SJSA1 (cell line): ENCODE results near the gene PLA2G2C. TPM values are rescaled to one million over a fixed set of nuclear protein-coding genes. Genes with fewer than 3 reads are reported as not detected.

ENCODE experiments used
- DNase-seq, 2 experiments: peaks; one replicate each; pipeline ENCODE4 v3.0.0-alpha.2; 2015 to 2020; ENCODE audit warnings: low spot score in 2 of 2, low read depth in 1 of 2
- H3K27ac ChIP-seq: fragments of 250-450 bp; sonication (Bioruptor Pico); 2 replicates; pipeline ENCODE4 v1.5.1; 2020; ENCODE audit warnings: mild to moderate bottlenecking, moderate library complexity
- H3K27me3 ChIP-seq: fragments of 250-450 bp; sonication (Bioruptor Pico); replicated peaks from 2 replicates; pipeline ENCODE4 v1.5.1; 2020; ENCODE audit warnings: mild to moderate bottlenecking, moderate library complexity
- H3K36me3 ChIP-seq: fragments of 250-450 bp; sonication (Bioruptor Pico); 2 replicates; pipeline ENCODE4 v1.5.1; 2020; ENCODE audit warnings: mild to moderate bottlenecking
- H3K4me1 ChIP-seq: fragments of 250-450 bp; sonication (Bioruptor Pico); replicated peaks from 2 replicates; pipeline ENCODE4 v1.6.1; 2021; ENCODE audit warnings: mild to moderate bottlenecking
- H3K4me3 ChIP-seq: fragments of 250-450 bp; sonication (Bioruptor Pico); 2 replicates; pipeline ENCODE4 v1.5.1; 2020; ENCODE audit warnings: mild to moderate bottlenecking
- H3K9me3 ChIP-seq: fragments of 250-450 bp; sonication (Bioruptor Pico); replicated peaks from 2 replicates; pipeline ENCODE4 v1.5.1; 2020; ENCODE audit warnings: mild to moderate bottlenecking
- total RNA-seq: library from RNA; depleted of rRNA; stranded (reverse); fragments of >200 nt; shearing (Covaris generic); gene quantifications from 2 replicates; pipeline ENCODE4 v1.2.3, GENCODE V29; 2014

The PLA2G2C gene
- total RNA-seq, 1 experiment from 2014 or later, result not detected

- Histone ChIP-seq H3K27ac (no peak overlapping the region), H3K4me1 (no peaks in the 10 kb centered on the region), H3K36me3 (no peaks in the 10 kb centered on the region), H3K4me3 (no peak overlapping the region), H3K9me3 (no peaks in the 10 kb centered on the region), H3K27me3 (no peaks in the 10 kb centered on the region)
- no peak for DNase-seq
These were observed 17.5 kb downstream of the PLA2G2C start for GRCh38 chr1:20168564-20169491.

GRCh38 chr1:20167126-20167525 is 19.2 kb downstream of the PLA2G2C start:
- Histone ChIP-seq H3K4me3 (no peak overlapping the region), H3K36me3 (no peaks in the 10 kb centered on the region), H3K4me1 (no peaks in the 10 kb centered on the region), H3K27me3 (no peaks in the 10 kb centered on the region), H3K27ac (no peak overlapping the region), H3K9me3 (no peaks in the 10 kb centered on the region; the same call in none of the 2 replicates)
- no peak for DNase-seq

- no peaks in the 10 kb centered on the region for H3K27me3 ChIP-seq
- H3K4me3 ChIP-seq, result no peak overlapping the region
- no peak for DNase-seq
- H3K4me1 ChIP-seq, result no peaks in the 10 kb centered on the region
- no peak overlapping the region for H3K27ac ChIP-seq
- H3K36me3 ChIP-seq, result no peaks in the 10 kb centered on the region
- H3K9me3 ChIP-seq, result no peaks in the 10 kb centered on the region; the same call in none of the 2 replicates
These were observed 20.3 kb downstream of the PLA2G2C start for GRCh38 chr1:20166051-20166450.

- Histone ChIP-seq H3K4me3 (no peak overlapping the region), H3K4me1 (no peaks in the 10 kb centered on the region)
- no peak for DNase-seq
These were observed 20.8 kb downstream of the PLA2G2C start for GRCh38 chr1:20165522-20165951.

GRCh38 chr1:20164694-20165202 is 21.6 kb downstream of the PLA2G2C start:
- no peak for DNase-seq
- H3K4me3 ChIP-seq, result no peak overlapping the region
- no peak overlapping the region for H3K27ac ChIP-seq
- peaks cover 11% of the 10 kb centered on the region for H3K9me3 ChIP-seq
- no peaks in the 10 kb centered on the region for H3K36me3 ChIP-seq
- H3K4me1 ChIP-seq, result no peaks in the 10 kb centered on the region
- no peaks in the 10 kb centered on the region for H3K27me3 ChIP-seq

More at GRCh38 chr1:20165522-20165951, 20.8 kb downstream of the PLA2G2C start:
- Histone ChIP-seq H3K36me3 (no peaks in the 10 kb centered on the region), H3K27me3 (no peaks in the 10 kb centered on the region), H3K27ac (no peak overlapping the region), H3K9me3 (peaks cover 3% of the 10 kb centered on the region)

GRCh38 chr1:20160034-20160433 is 26.3 kb downstream of the PLA2G2C start:
- Histone ChIP-seq H3K27ac (no peak overlapping the region), H3K4me1 (no peaks in the 10 kb centered on the region), H3K9me3 (peaks cover 14% of the 10 kb centered on the region), H3K4me3 (no peak overlapping the region), H3K27me3 (no peaks in the 10 kb centered on the region), H3K36me3 (no peaks in the 10 kb centered on the region)
- DNase-seq, result no peak

- H3K36me3 ChIP-seq, result no peaks in the 10 kb centered on the region
- DNase-seq, result no peak
- H3K4me1 ChIP-seq, result no peaks in the 10 kb centered on the region
- no peaks in the 10 kb centered on the region for H3K27me3 ChIP-seq
- no peak overlapping the region for H3K4me3 ChIP-seq
- peaks cover 14% of the 10 kb centered on the region for H3K9me3 ChIP-seq
- no peak overlapping the region for H3K27ac ChIP-seq
These were observed 27.8 kb downstream of the PLA2G2C start for GRCh38 chr1:20158358-20159070.

GRCh38 chr1:20154301-20154831 is 32.0 kb downstream of the PLA2G2C start:
- H3K4me3 ChIP-seq, result no peak overlapping the region
- DNase-seq, result no peak

GRCh38 chr1:20153000-20153418 is 33.3 kb downstream of the PLA2G2C start:
- H3K36me3 ChIP-seq, result no peaks in the 10 kb centered on the region
- H3K27ac ChIP-seq, result no peak overlapping the region
- H3K9me3 ChIP-seq, result no peaks in the 10 kb centered on the region
- H3K4me3 ChIP-seq, result no peak overlapping the region
- no peak for DNase-seq
- H3K27me3 ChIP-seq, result no peaks in the 10 kb centered on the region
- peaks cover 4% of the 10 kb centered on the region for H3K4me1 ChIP-seq

More at GRCh38 chr1:20154301-20154831, 32.0 kb downstream of the PLA2G2C start:
- no peaks in the 10 kb centered on the region for H3K27me3 ChIP-seq
- H3K27ac ChIP-seq, result no peak overlapping the region
- no peaks in the 10 kb centered on the region for H3K36me3 ChIP-seq
- H3K4me1 ChIP-seq, result peaks cover 4% of the 10 kb centered on the region
- H3K9me3 ChIP-seq, result no peaks in the 10 kb centered on the region

- Histone ChIP-seq H3K9me3 (no peaks in the 10 kb centered on the region), H3K27ac (no peak overlapping the region), H3K4me1 (peaks cover 4% of the 10 kb centered on the region), H3K27me3 (no peaks in the 10 kb centered on the region), H3K36me3 (no peaks in the 10 kb centered on the region), H3K4me3 (no peak overlapping the region)
- DNase-seq, result no peak
These were observed 33.8 kb downstream of the PLA2G2C start for GRCh38 chr1:20152599-20152930.

- Histone ChIP-seq H3K4me3 (no peak overlapping the region), H3K27me3 (no peaks in the 10 kb centered on the region), H3K27ac (no peak overlapping the region), H3K4me1 (peaks cover 4% of the 10 kb centered on the region), H3K36me3 (no peaks in the 10 kb centered on the region), H3K9me3 (no peaks in the 10 kb centered on the region)
- peak; percentile 62 to 84 for DNase-seq
These were observed 34.3 kb downstream of the PLA2G2C start for GRCh38 chr1:20151906-20152598.

GRCh38 chr1:20150969-20151368 is 35.3 kb downstream of the PLA2G2C start:
- Histone ChIP-seq H3K9me3 (no peaks in the 10 kb centered on the region), H3K36me3 (no peaks in the 10 kb centered on the region), H3K4me1 (peaks cover 4% of the 10 kb centered on the region), H3K27ac (no peak overlapping the region), H3K4me3 (no peak overlapping the region), H3K27me3 (no peaks in the 10 kb centered on the region)
- DNase-seq, result no peak

- H3K27ac ChIP-seq, result no peak overlapping the region
- no peak overlapping the region for H3K4me3 ChIP-seq
- H3K4me1 ChIP-seq, result peaks cover 4% of the 10 kb centered on the region
- H3K36me3 ChIP-seq, result no peaks in the 10 kb centered on the region
- H3K27me3 ChIP-seq, result no peaks in the 10 kb centered on the region
- H3K9me3 ChIP-seq, result no peaks in the 10 kb centered on the region
- no peak for DNase-seq
These were observed 36.0 kb downstream of the PLA2G2C start for GRCh38 chr1:20150326-20150705.
